Stimulated activated CD8-positive, alpha-beta memory T cell treated with anti-CD3 and anti-CD28 coated beads, Interleukin-4, amount 100 ng/mL, for 48 hours (primary cell): ENCODE measurements around the gene LAG3.

Source experiments
- DNase-seq: peaks from one replicate; pipeline ENCODE4 v3.0.0-alpha.2; 2020

The LAG3 gene

DNA sequence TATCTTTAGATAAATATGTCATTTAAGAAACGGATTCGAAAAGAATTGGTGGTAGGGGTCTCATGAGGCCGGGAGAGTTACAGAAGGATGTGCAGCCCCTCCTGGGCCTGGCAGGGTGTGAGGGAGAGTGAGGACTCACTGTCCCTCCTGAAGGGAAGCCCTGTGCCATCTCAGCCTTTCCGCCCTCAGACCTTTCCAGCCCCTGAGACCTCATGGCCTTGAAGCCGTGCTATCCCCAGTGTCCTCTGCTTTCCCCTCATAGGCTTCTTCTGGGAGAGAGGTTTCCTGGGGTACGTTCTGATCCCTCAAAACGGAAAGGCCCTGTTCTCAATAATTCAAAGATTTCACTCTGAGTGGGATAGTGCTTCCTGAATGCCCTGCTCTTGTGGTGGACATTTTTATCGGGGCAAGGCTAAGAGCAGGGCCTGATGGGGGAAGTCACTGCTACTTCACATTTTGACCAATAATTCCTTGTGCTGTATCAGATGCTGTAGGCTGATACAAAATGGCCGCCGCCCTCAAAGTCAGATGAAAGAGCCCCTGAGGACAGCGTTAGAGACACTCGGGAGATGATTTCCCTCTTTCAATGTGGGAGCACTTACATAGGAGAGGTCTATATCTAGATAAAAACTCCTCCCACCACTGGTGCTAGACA lies 18.3 kb downstream of the LAG3 start:
- no peak for DNase-seq

DNA sequence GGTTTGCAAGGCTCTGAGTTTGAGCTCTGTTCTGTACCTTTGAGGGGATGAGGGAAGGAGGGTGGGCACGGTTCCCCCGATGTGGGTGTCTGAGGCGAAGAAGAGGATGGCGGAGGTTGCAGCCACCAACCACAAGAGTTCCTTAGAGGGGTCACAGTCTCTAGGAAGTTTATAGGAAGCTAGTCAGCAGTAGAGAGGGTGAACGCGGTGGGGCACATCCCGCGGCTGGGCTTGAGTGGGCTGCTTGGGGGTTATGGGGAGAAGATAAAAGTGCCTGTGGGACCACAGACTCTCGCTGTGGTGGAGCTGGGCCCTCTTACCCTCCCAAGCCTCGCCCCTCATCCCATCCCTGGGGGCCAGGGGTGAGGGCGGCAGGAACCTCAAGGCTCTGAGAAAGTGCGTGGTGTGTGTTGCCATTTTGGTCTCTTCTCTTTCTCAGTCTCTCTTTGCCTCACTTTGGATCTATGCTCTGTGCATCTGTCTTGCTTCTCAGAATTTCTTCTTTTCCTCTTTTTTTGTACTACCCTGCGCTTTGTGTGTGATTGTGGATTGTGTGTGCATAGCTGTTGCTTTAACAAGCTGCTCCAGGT lies 19.7 kb downstream of the LAG3 start:
- DNase-seq, result no peak

DNA sequence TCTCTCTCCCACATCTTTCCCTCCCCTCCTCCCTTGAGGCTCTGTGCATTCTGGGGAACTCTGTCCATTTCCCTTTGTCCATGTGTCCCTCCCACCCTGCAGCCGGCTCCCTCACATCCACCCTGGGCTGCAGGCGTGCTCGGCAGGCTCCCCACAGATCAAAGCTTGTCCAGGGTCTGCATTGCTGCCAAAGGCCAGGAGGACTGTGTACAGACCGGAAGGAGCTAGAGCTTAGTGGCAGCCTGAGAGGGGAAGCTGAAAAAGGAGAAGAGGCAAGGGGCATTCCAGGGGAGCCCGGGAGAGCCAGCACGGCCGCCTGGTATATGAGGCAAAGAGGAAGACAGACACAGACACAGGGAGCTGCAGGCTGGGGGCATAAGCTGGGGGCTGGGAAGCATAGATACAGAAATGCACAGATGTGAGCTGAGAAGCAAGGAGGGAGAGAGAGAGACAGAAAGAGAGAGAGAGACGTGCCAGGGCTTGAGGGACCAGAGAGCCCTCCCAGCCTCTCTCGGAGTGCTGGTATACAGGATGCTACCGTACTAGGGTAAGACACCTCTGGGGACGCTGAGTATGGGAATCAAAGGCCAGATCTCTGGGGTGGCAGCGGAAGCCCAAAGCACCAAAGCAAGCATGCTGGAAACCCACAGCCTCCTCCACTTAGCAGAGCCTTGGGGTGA lies 20.3 kb downstream of the LAG3 start:
- no peak for DNase-seq

DNA sequence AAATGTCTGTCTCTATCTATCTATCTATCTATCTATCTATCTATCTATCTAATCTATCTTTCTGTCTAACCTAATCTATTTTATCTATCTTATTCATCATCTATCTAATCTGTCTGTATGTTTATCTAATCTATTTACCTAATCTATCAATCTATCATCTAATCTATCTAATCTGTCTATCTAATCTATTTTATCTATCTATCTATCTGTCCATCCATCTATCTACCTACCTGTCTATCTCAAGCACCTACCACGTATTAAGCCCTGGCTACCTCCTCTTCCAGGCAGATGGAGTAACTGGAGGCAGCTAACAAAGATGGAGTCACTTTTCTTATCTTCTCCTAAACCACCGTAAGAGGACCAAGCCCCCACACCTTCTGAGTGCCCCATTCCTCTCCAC lies 22.8 kb downstream of the LAG3 start:
- DNase-seq, result no peak

DNA sequence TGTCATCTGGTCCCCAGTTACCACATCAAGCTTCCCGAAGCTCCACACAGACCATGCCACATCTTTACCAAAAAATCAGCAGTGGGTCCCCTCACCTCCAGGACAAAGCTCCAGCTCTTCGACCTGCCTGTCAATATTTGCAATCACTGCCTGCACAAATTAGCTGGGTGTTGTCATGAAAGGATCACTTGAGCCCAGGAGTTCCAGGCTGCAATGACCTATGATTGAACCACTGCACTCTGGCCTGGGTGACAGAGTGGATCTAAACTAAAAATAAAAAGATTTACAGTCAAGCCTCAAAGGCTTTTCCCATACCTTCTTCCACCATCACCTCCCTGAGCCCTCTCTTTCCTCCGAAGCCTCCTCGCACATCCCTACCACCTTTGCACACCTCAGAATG lies 24.3 kb downstream of the LAG3 start:
- no peak for DNase-seq

DNA sequence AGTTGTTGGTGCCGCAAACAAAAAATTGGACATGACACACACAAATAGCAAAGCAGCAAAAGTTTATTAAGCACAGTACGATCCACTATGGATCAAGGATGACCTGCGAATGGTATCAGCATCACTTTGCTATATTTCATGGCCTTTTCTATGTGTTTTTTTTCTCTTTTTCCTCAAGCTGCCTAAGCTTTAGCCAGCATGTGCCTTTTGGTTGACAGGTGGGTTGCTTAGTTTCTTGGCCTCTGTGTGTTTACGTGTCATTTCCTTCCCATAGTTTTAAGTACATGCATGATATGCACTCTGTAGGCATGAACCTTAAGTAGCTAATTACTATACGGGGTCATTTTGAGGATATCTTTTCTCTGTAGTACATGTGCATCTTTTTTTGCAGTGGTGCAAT lies 26.8 kb downstream of the LAG3 start:
- DNase-seq, result no peak

DNA sequence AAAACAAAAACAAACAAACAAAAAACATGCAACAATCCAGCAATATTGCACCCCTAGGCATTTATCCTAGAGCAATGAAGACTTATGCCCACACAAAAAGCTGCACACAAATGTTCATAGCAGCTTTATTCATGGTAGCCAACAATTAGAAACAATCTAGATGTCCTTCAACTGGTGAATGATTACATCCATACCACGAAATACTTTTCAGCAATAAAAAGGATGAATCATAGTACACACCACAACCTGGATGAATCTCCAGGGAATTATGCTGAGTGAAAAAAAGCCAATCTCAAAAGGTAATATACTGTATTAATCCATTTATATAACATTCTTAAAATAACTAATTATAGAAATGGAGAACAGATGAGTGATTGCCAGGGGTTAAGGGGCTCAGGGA lies 34.9 kb downstream of the LAG3 start:
- DNase-seq, result no peak

DNA sequence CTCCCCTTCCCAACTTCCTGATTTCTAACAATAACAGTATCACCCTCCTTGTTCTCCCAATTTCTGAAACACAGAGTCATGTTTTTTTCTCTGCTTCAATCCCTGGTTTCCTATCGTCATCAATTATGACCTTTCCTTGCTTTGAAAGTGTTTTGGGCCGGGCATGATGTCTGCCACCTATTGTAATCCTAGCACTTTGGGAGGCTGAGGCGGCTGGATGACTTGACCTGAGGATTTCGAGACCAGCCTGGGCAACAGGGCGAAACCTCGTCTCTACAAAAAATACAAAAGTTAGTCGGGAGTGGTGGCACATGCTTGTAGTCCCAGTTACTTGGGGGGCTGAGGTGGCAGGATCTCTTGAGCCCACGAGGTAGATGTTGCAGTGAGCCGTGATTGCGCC lies 36.7 kb downstream of the LAG3 start:
- no peak for DNase-seq

DNA sequence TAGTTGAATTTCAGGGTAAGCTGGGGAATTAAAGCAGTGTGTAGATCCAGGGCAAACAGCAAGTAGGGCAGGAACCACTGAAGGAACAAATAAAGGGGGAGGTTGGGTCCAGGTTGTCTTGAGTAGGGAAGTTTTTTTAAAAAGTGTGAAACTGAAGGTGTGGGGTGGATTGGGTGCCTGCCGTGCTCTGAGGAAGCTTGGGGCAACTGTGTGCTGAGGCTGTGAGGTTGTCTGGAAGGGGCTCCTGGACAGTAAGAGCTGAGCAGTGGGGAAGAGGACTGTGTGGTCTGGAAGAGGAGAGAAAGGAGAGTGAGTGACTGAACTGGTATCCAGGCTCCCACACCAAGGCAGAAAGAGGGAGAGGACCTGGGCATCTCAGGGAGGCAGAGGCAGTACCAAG lies 38.4 kb downstream of the LAG3 start:
- no peak for DNase-seq

DNA sequence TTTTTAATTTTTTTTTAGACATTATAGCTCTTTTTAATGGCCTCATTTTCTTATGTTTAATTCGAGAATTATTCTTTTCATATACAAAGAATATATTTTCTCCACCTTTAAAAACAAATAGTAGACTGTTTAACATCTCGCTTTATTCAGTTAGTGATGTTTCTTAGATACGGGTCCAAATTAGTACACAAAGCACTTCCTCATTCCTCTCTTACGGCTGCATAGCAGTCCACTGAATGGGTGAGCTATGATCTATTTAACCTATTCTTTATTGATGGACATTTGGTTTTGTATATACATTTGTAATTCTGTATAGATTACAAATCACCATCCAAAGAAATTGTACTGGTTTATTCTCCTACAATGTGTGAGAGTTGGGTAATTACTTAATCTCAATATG lies 41.0 kb downstream of the LAG3 start:
- no peak for DNase-seq

DNA sequence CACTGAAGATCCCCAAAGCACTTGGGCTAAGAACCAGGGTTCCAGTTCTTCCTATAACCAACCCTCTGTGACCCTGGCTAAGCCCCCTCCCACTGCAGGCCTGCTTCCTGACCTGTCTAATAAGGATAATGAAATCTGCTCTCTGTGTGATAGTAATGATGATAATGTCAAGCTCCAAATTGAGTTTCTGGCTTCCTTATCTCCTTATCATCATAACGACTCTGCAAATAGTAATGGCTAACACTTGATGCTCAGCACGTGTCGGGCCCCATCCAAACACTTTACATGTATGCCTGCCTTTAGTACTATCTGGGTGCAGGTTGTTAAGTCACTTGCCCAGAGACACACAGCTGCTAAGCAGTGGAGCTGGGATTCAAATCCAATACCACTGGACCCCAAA lies 44.3 kb downstream of the LAG3 start:
- DNase-seq, result no peak

DNA sequence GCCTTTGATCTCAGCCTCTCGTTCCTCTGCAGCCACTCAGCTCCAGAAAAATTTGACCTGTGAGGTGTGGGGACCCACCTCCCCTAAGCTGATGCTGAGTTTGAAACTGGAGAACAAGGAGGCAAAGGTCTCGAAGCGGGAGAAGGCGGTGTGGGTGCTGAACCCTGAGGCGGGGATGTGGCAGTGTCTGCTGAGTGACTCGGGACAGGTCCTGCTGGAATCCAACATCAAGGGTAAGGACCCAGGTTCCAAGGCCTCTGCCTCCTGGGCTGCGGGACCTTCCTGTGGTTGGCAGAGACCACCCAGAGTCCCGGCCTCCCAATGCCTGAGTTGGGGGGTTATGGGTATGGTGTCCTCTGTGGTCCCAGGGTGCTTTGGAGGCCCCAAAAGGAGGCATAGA lies 44.8 kb downstream of the LAG3 start:
- no peak for DNase-seq

DNA sequence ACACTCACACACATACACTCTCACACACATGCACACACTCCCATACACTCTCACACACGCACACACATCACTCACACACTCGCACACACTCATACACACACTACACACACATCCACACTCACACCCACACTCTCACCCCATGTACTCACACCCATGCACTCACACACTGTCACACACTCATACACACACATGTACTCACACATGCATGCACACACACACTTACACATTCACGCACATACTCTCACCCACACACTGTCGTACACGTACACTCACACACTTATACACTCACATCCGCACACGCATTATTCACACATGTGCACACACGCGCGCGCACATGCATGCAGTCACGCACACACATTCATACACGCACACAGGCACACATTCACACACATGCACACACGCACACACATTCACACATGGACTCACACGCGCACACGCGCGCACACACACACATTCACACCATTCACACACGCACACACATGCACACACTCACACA lies 45.4 kb downstream of the LAG3 start:
- no peak for DNase-seq

DNA sequence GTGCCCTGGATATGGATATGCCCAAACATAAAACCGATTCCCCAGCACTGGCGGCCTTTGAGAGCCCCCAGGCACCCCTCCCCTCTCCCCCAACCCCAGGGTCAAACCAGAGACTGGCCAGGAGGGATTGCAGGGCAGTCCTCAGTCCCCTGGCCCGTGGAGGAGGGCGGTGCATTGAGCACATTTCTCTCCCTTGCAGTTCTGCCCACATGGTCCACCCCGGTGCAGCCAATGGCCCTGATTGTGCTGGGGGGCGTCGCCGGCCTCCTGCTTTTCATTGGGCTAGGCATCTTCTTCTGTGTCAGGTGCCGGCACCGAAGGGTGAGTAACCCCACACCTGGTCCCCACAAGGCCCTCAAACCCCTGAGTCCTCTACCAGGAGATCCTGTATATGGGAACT lies 45.9 kb downstream of the LAG3 start:
- DNase-seq, result no peak

DNA sequence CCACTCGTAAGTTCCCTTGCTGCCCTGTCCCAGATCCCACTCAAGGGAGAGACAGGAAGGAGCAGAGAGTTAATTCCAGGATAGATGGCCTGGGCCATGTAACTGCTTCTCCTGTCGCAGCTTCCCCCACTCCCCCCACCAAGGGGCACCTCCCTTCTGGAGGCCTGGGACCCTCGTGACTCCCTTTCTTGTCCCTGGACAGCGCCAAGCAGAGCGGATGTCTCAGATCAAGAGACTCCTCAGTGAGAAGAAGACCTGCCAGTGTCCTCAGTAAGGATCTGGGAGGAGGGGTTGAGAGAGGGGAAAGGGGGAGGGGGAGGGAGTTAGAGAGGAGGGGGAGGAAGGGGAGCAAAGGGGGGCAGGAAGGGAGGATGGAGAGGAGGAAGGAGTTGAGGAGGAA lies 46.3 kb downstream of the LAG3 start:
- DNase-seq, result no peak

DNA sequence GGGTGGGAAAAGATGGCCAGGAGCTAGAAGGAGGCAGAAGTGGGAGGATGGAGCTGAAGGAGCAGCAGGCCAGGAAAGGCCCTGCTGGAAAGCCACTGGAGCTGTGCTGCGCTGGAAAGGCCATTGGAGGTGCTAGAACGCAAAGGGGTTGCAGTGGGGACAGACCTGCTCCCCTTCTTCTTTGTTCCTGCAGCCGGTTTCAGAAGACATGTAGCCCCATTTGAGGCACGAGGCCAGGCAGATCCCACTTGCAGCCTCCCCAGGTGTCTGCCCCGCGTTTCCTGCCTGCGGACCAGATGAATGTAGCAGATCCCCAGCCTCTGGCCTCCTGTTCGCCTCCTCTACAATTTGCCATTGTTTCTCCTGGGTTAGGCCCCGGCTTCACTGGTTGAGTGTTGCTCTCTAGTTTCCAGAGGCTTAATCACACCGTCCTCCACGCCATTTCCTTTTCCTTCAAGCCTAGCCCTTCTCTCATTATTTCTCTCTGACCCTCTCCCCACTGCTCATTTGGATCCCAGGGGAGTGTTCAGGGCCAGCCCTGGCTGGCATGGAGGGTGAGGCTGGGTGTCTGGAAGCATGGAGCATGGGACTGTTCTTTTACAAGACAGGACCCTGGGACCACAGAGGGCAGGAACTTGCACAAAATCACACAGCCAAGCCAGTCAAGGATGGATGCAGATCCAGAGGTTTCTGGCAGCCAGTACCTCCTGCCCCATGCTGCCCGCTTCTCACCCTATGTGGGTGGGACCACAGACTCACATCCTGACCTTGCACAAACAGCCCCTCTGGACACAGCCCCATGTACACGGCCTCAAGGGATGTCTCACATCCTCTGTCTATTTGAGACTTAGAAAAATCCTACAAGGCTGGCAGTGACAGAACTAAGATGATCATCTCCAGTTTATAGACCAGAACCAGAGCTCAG lies 47.0 kb downstream of the LAG3 start:
- no peak for DNase-seq

DNA sequence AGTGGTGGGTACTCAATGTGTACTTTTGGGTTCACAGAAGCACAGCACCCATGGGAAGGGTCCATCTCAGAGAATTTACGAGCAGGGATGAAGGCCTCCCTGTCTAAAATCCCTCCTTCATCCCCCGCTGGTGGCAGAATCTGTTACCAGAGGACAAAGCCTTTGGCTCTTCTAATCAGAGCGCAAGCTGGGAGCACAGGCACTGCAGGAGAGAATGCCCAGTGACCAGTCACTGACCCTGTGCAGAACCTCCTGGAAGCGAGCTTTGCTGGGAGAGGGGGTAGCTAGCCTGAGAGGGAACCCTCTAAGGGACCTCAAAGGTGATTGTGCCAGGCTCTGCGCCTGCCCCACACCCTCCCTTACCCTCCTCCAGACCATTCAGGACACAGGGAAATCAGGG lies 47.8 kb downstream of the LAG3 start:
- no peak for DNase-seq

DNA sequence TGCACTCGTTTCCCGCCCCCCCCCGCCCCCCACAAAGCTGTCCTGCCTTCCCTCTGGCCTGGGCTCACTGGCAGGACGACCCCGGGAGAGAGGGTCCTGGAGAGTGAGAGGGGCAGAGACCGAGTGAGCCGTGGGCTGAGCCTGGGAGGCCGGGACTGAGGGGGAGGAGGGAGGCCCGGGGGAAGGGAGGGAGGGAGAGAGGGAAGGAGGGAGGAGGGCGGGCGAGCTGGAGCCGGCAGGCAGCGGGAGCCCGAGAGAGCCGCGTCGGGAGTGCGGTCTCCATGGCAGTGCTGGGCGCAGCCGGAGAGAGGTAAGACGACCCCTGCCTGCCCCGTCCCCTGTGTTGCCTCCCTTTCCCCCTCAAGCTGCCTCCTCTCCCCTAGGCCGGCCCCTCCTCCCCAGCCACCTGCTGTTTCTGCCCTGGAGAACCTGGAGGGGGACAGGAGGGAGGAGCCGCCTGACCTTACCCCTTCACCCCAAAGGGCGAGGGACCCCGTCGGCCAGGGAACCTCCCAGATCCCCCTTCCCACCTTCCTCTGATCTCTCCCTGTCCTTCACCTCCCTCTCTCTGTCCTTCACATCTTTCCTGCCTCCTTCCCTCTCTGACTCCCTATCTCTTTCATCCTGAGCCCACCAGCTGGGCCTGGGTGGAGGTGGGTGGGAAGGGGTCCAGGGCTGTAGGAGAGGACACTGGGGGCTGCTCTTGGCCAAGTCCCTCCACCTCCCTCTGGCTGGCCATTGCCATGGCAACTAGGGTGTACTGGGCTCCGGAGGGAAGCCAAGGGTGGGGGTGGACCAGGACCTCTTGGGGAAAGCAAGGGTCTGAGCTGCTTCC lies 49.5 kb downstream of the LAG3 start, which contains the start of gene GPR162:
GPR162 (plus strand) TSS at position 231 of the 835 bp plus-strand sequence. CDS start 2,078 bp downstream, outside the sequence.
- DNase-seq, result no peak

DNA sequence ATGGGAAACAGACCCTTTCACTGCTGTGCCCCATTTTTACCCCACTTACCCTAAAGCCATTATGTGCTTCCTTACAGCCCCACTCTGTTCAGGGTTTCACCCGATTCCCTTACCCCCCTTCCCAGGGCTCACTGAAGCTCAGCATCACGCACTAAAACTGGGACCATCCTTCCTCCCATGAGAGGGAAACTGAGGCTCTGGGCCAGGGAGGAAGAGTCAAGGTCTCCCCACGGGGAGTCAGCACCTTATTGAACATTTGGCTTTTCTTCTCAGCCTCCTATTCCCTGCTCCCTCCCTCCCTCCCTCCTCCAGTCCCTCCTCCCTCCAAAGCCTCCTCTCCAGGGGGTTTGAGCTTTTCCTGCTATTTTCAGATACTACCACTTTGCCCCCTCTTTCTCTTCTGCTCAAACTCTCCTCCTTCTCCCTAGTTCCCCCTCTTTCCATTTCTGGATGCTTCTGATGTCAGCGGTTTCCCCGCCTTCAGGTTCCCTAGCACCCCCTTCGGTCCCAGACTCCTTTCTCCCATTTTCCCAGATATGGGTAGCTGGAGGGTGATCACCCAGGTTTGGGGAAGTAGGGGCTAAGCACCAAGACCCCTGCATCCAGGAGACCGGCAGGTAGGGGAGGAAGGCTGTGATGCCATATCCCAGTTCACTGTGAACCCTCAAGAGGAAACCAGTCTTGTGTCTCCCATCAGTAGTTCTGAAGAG lies 50.3 kb downstream of the LAG3 start:
- no peak for DNase-seq

DNA sequence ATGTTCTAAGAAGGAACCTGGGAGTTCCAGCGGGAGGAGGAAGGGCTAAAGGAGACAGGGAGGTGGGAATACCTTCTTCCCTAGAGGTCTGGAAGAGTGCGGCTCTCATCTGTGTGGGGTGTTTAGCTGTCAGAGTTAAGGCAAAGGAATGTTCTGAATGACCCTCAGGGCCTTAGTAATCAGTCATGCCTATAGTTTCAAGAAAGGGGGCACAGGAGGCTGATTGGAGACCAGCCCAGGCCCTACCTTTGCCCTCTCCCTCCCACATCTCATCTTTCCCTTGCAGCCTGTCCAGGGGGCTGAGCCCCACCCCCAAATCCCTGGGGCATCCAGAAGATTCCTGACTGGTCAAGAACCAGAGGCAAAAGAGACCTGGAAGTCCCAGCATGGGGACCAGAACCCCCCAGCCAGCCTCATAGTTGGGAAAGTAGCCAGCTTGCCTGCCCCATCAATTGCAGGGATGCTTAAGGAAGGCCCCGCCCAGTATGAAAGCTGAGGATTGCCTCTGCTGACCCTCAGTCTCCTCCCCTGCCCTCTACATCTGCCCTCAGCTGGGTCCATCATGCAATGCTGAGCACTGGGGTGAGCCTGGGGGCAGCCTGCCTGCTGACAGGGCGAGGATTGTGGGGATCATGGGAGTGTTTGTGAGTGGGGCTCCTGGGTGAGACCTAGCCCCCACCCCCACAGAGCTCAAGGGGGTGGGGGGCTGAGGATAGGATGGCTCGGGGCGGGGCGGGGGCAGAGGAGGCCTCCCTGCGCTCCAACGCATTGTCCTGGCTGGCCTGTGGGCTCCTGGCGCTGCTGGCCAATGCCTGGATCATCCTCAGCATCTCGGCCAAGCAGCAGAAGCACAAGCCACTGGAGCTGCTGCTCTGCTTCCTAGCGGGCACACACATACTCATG lies 51.1 kb downstream of the LAG3 start:
- no peak for DNase-seq
